OCI-LY3 (cell line): ENCODE measurements around the gene IFI6.

ENCODE experiments used
- H2AFZ ChIP-seq: fragments of 200-600, 300-600 bp; shearing (Covaris generic); 2 replicates; pipeline ENCODE4 v1.6.0; 2014; ENCODE audit warnings: antibody characterized with exemption, low read depth, low read length
- H3K27ac ChIP-seq: fragments of 200-600, 300-600 bp; sonication (generic); 2 replicates; pipeline ENCODE4 v1.5.1; 2014; ENCODE audit warnings: mild to moderate bottlenecking, low read length, moderate library complexity, mixed read lengths
- H3K27me3 ChIP-seq: fragments of 200-600, 300-600 bp; sonication (generic); 2 replicates; pipeline ENCODE4 v1.6.1; 2014; ENCODE audit warnings: low read depth, low read length, mixed read lengths
- H3K36me3 ChIP-seq: fragments of 200-600, 300-600 bp; sonication (generic); replicated peaks from 2 replicates; pipeline ENCODE3; 2014; ENCODE audit warnings: low read depth, low read length, mixed read lengths
- H3K4me1 ChIP-seq: fragments of 300-600, 200-600 bp; sonication (generic); 2 replicates; pipeline ENCODE4 v1.6.1; 2014; ENCODE audit warnings: low read length, mixed read lengths
- H3K4me2 ChIP-seq: fragments of 200-600, 300-600 bp; sonication (generic); 2 replicates; pipeline ENCODE4 v1.6.1; 2014; ENCODE audit warnings: low read length, mixed read lengths
- H3K4me3 ChIP-seq: fragments of 300-600, 200-600 bp; sonication (generic); 2 replicates; pipeline ENCODE4 v1.5.1; 2014; ENCODE audit warnings: antibody characterized with exemption, mild to moderate bottlenecking, low read length, moderate library complexity
- H3K79me2 ChIP-seq: fragments of 300-600, 200-600 bp; shearing (Covaris generic); 2 replicates; pipeline ENCODE4 v1.6.1; 2014; ENCODE audit warnings: mild to moderate bottlenecking, low read length, mixed read lengths
- H3K9ac ChIP-seq: fragments of 300-600, 200-600 bp; shearing (Covaris generic); 2 replicates; pipeline ENCODE4 v1.6.0; 2014; ENCODE audit warnings: mild to moderate bottlenecking, low read length, moderate library complexity
- H3K9me3 ChIP-seq: fragments of 200-600, 300-600 bp; shearing (Covaris generic); 2 replicates; pipeline ENCODE4 v1.6.1; 2014; ENCODE audit warnings: low read length, mixed read lengths; ENCODE audit not compliant: insufficient read depth
- H4K20me1 ChIP-seq: fragments of 200-600, 300-600 bp; sonication (generic); 2 replicates; pipeline ENCODE4 v1.6.1; 2016; ENCODE audit warnings: low read length, mixed read lengths; ENCODE audit not compliant: insufficient read depth
- EZH2phosphoT487 ChIP-seq: fragments of 200-600 bp; shearing (Covaris generic); IDR thresholded peaks from 2 replicates; pipeline ENCODE4 v1.6.1; 2018; ENCODE audit warnings: antibody characterized with exemption, mixed run types, low read depth
- TF ChIP-seq, protein P1 (sequence below): fragments of 200-600, 300-600 bp; sonication (generic); IDR thresholded peaks from 2 replicates; pipeline ENCODE4 v1.5.1; 2014; ENCODE audit warnings: antibody characterized with exemption, low read length, low read depth

IFI6 gene

DNA sequence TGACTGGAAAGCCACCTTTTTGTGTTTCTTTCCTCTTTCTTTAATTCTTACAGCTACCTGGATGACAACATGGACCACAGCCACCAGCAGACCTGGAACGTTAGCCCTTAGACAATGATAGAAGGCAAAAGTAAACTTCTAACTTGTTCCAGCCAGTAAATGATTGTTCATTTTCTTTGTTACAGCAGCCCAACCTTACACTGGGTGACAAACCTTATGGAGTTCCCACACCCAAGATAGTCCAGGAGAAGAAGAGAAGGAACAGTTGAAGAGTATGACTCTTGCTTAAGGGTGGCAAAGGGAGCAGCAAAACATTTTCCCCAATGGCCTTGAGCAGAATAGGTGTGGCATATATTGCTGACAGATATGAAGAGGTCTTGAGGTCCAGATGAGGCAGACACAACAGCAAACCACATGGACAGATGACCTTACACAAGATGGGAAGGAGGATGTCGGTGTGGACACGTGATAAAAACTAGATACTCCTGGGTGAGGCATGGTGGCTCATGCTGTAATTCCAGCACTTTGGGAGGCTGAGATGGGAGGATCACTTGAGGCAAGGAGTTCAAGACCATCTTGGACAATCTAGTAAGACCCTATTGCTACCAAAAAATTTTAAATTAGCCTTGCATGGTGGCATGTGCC lies 42.0 kb upstream of the IFI6 start:
- no peak overlapping the region for H3K4me3 ChIP-seq
- H3K9me3 ChIP-seq, result no peaks in the 10 kb centered on the region
- H3K27me3 ChIP-seq, result no peaks in the 10 kb centered on the region; the same call in 1 of the 2 replicates
- H3K36me3 ChIP-seq, result no peaks in the 10 kb centered on the region
- H2AFZ ChIP-seq, result no peak overlapping the region
- no peak overlapping the region for H3K9ac ChIP-seq
- TF ChIP-seq EZH2phosphoT487, result no peak
- TF ChIP-seq, protein P1, sequence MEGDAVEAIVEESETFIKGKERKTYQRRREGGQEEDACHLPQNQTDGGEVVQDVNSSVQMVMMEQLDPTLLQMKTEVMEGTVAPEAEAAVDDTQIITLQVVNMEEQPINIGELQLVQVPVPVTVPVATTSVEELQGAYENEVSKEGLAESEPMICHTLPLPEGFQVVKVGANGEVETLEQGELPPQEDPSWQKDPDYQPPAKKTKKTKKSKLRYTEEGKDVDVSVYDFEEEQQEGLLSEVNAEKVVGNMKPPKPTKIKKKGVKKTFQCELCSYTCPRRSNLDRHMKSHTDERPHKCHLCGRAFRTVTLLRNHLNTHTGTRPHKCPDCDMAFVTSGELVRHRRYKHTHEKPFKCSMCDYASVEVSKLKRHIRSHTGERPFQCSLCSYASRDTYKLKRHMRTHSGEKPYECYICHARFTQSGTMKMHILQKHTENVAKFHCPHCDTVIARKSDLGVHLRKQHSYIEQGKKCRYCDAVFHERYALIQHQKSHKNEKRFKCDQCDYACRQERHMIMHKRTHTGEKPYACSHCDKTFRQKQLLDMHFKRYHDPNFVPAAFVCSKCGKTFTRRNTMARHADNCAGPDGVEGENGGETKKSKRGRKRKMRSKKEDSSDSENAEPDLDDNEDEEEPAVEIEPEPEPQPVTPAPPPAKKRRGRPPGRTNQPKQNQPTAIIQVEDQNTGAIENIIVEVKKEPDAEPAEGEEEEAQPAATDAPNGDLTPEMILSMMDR, result no peak
- no peak overlapping the region for H3K27ac ChIP-seq
- H3K4me2 ChIP-seq, result no peak overlapping the region
- H3K79me2 ChIP-seq, result no peaks in the 10 kb centered on the region
- no peaks in the 10 kb centered on the region for H4K20me1 ChIP-seq
- H3K4me1 ChIP-seq, result no peaks in the 10 kb centered on the region

DNA sequence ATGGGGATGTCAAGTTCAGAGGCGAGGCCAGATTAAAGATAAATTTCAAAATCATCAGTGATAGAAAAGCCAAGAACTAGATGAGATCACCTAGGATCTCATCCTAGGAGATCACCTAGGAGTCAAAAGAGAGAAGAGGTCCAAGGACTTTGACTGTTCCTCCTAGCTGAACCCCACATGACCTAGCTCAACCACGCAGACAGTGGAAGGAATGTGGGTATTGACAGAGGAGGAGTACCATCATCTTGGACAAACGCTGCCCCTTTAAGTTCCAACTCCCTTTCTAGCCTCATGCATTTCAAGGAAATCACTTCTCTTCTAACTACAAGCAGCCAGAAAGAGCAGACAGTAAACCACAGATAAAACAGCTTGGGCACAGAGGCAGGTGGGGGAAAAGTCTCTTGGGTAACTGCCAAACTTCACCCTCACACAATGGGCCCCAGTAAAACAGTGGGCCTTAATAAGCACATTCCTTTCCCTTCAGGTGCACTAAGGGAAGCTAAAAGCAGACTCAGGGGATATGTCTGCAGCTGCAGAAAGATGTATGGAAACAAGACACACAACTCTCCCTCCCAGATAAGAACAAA lies 41.2 kb upstream of the IFI6 start:
- no peaks in the 10 kb centered on the region; the same call in 1 of the 2 replicates for H3K27me3 ChIP-seq
- H3K79me2 ChIP-seq, result no peaks in the 10 kb centered on the region
- no peak overlapping the region for H3K4me2 ChIP-seq
- TF ChIP-seq EZH2phosphoT487, result no peak
- TF ChIP-seq, protein P1, result no peak
- no peak overlapping the region for H3K4me3 ChIP-seq
- no peaks in the 10 kb centered on the region for H3K4me1 ChIP-seq
- no peak overlapping the region for H3K9ac ChIP-seq
- no peak overlapping the region for H3K27ac ChIP-seq
- no peak overlapping the region for H2AFZ ChIP-seq
- no peaks in the 10 kb centered on the region for H3K36me3 ChIP-seq
- no peaks in the 10 kb centered on the region for H3K9me3 ChIP-seq
- no peaks in the 10 kb centered on the region for H4K20me1 ChIP-seq

DNA sequence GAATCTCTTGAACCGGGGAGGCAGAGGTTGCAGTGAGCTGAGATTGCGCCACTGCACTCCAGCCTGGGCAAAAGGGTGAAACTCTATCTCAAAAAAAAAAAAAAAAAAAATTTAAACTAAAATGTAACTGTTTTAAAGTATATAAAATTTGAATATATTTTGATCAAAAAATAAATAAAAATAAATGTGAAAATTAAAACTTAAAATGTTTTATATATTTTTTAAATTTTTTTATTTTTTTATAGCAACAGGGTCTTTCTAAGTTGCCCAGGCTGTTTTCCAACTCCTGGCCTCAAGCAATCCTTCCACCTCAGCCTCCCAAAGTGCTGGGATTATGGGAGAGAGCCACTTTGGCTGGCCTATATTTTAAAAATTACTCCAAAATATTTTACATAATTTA lies 38.6 kb upstream of the IFI6 start:
- no peaks in the 10 kb centered on the region for H3K79me2 ChIP-seq
- no peak overlapping the region for H3K4me2 ChIP-seq
- TF ChIP-seq, protein P1, result no peak

DNA sequence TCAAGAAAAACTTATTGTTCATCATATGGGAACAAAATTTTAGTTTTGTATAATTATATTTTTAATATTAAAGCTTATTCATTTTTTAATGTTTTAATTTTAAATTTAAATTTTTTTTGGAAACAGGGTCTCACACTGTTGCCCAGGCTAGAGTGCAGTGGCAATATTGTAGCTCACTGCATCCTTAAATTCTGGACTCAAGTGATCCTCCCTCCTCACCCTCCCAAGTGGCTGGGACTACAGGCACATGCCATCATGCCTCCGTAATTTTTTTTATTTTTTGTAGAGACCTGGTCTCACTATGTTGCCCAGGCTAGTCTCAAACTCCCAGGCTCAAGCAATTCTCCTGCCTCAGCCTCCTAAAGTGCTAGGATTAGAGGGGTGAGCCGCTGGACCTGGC lies 33.6 kb upstream of the IFI6 start:
- Histone ChIP-seq H3K27me3 (no peaks in the 10 kb centered on the region), H3K4me3 (no peak overlapping the region), H2AFZ (no peak overlapping the region), H3K79me2 (no peaks in the 10 kb centered on the region), H3K4me1 (no peaks in the 10 kb centered on the region), H4K20me1 (no peaks in the 10 kb centered on the region), H3K27ac (no peak overlapping the region), H3K4me2 (no peak overlapping the region), H3K36me3 (no peaks in the 10 kb centered on the region), H3K9ac (no peak overlapping the region), H3K9me3 (no peaks in the 10 kb centered on the region)
- TF ChIP-seq EZH2phosphoT487, result no peak
- TF ChIP-seq, protein P1, result no peak

More for the DNA sequence above, 38.6 kb upstream of the IFI6 start:
- H3K9me3 ChIP-seq, result no peaks in the 10 kb centered on the region
- no peak overlapping the region for H3K27ac ChIP-seq
- no peak overlapping the region for H3K4me3 ChIP-seq
- no peak overlapping the region for H3K9ac ChIP-seq
- no peak overlapping the region for H2AFZ ChIP-seq
- no peaks in the 10 kb centered on the region for H3K36me3 ChIP-seq
- no peaks in the 10 kb centered on the region for H4K20me1 ChIP-seq
- H3K4me1 ChIP-seq, result no peaks in the 10 kb centered on the region
- H3K27me3 ChIP-seq, result no peaks in the 10 kb centered on the region
